Progenitor cell of endocrine pancreas (in vitro differentiated cells): ENCODE data around the gene SMOC2. TPM values are rescaled to one million over a fixed set of nuclear protein-coding genes. Genes with fewer than 3 reads are reported as not detected.

Source experiments
- DNase-seq: peaks from one replicate; pipeline ENCODE4 v3.0.0; 2021; ENCODE audit warnings: low spot score; ENCODE audit not compliant: unreplicated experiment
- H3K27ac Mint-ChIP-seq: 2 replicates; pipeline ENCODE4 v1.8.0; 2021; ENCODE audit warnings: mild to moderate bottlenecking, moderate library complexity, mixed read lengths
- H3K27me3 Mint-ChIP-seq: 2 replicates; pipeline ENCODE4 v1.8.0; 2021; ENCODE audit warnings: mixed read lengths
- H3K36me3 Mint-ChIP-seq: 2 replicates; pipeline ENCODE4 v1.8.0; 2022; ENCODE audit warnings: mixed read lengths; ENCODE audit not compliant: insufficient read depth
- H3K4me1 Mint-ChIP-seq: 2 replicates; pipeline ENCODE4 v1.8.0; 2021; ENCODE audit warnings: low read depth, mixed read lengths
- H3K4me3 Mint-ChIP-seq: 2 replicates; pipeline ENCODE4 v1.8.0; 2021; ENCODE audit warnings: low read depth, mild to moderate bottlenecking, moderate library complexity, mixed read lengths
- H3K9me3 Mint-ChIP-seq: 2 replicates; pipeline ENCODE4 v1.8.0; 2021; ENCODE audit warnings: low read depth, mixed read lengths
- total RNA-seq: library from RNA; stranded (reverse); gene quantifications from 2 replicates; pipeline ENCODE4 v1.2.1, GENCODE V29; 2021
- TF ChIP-seq, protein P1 (sequence below): fragments of 200-600 bp; sonication (generic); IDR thresholded peaks from one replicate; pipeline ENCODE4 v1.5.0; 2021; ENCODE audit warnings: antibody characterized with exemption, mild to moderate bottlenecking; ENCODE audit not compliant: unreplicated experiment

The SMOC2 gene
- total RNA-seq, 1 donor from 2014 or later = 5.9 TPM

DNA sequence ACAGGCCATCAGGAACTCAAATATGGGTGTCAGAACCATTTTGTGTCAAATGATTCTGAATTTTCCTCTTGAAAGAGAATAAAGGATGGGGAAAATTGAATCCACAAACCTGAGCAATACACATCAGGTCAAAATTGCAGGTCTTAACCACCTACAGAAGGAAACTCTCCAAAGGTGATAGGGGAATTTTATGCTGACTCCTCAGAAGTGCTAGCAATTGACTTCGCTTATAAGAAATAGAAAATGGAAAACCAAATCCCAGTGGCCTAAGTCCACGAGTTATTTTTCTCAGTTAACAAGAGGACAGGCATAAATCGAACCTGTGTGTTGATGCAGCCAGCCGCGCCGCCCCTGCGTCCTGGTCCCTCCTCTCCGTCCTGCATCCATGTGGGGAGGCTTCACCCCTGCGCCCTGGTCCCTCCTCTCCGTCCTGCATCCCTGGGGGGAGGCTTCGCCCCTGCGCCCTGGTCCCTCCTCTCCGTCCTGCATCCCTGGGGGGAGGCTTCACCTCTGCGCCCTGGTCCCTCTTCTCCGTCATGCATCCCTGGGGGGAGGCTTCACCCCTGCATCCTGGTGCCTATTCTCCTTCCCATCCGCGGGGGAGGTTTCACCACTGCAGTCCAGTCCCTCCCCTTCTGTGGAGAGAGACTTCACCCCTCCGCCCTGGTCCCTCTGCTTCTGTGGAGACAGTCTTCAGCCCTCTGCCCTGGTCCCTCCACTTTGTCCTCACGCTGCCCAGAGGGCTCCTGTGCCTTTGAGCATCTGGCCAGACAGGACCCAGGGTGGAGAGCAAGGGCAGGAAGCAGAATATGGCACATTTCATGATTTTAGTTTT is 230.3 kb downstream of the SMOC2 start:
- Mint-ChIP-seq H3K27me3 (no peaks in the 10 kb centered on the region), H3K4me1 (peaks cover 19% of the 10 kb centered on the region), H3K4me3 (no peak overlapping the region), H3K27ac (no peak overlapping the region), H3K9me3 (peaks cover 4% of the 10 kb centered on the region), H3K36me3 (peaks cover 1% of the 10 kb centered on the region)
- TF ChIP-seq, protein P1, sequence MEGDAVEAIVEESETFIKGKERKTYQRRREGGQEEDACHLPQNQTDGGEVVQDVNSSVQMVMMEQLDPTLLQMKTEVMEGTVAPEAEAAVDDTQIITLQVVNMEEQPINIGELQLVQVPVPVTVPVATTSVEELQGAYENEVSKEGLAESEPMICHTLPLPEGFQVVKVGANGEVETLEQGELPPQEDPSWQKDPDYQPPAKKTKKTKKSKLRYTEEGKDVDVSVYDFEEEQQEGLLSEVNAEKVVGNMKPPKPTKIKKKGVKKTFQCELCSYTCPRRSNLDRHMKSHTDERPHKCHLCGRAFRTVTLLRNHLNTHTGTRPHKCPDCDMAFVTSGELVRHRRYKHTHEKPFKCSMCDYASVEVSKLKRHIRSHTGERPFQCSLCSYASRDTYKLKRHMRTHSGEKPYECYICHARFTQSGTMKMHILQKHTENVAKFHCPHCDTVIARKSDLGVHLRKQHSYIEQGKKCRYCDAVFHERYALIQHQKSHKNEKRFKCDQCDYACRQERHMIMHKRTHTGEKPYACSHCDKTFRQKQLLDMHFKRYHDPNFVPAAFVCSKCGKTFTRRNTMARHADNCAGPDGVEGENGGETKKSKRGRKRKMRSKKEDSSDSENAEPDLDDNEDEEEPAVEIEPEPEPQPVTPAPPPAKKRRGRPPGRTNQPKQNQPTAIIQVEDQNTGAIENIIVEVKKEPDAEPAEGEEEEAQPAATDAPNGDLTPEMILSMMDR = no peak
- DNase-seq = no peak

DNA sequence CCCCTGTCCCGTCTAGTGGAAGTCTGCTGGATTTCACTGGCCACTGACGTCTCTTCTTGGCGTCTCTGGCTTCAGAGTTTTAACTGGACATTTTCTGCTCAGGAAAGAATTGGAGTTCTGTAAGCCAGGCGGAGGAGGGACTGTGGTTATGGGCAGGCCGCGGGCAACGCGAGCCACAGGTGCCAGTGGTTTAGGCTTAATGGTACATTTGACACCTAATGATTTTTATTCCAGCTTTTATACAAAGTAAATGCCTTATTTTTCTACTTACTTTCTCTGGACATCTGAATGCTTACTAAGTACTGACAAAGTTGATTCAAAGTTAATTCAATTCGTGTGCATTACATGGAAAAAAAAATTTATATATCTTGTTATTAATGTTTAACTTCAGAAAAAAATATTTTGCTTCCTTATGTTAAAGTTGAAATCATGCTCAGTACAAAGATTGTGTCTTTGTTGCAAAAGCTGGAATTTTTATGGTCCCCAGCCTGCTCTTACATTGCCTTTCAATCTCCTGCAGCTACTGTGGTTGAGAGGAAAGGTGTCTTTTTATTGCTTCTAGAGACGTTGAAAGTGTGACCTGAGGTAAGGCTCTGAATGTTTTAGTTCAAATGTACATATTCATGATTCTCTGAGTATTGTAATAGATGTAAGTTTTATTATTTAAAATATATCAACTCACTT is 231.0 kb downstream of the SMOC2 start:
- Mint-ChIP-seq H3K36me3 (peaks cover 1% of the 10 kb centered on the region), H3K4me3 (no peak overlapping the region), H3K4me1 (peaks cover 25% of the 10 kb centered on the region), H3K9me3 (peaks cover 4% of the 10 kb centered on the region), H3K27me3 (no peaks in the 10 kb centered on the region), H3K27ac (no peak overlapping the region)
- DNase-seq = no peak
- TF ChIP-seq, protein P1 = no peak

DNA sequence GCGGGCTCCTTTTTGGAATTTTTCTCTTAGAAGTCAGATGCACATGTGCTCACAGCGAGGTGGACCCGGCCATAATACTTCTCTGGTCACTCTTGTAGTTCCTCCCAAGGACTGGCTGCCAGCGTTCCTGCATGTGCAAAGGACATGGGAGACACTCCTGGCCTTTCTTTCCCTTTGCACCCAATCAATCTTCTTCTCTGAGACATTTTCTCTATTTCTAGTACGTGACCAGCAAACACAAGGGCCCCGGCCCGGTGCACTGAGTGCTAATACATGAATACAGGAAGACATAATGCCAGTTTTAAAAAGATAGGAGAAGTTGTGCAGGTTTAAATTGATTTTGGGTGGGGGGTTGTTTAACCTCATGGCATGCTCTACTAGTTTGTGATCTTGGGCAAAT is 233.6 kb downstream of the SMOC2 start:
- peaks cover 10% of the 10 kb centered on the region for H3K36me3 Mint-ChIP-seq
- TF ChIP-seq, protein P1 = no peak
- DNase-seq = no peak
- no peak overlapping the region for H3K4me3 Mint-ChIP-seq
- H3K27me3 Mint-ChIP-seq = no peaks in the 10 kb centered on the region
- no peak overlapping the region for H3K27ac Mint-ChIP-seq
- H3K4me1 Mint-ChIP-seq = peaks cover 39% of the 10 kb centered on the region
- H3K9me3 Mint-ChIP-seq = peaks cover 10% of the 10 kb centered on the region

DNA sequence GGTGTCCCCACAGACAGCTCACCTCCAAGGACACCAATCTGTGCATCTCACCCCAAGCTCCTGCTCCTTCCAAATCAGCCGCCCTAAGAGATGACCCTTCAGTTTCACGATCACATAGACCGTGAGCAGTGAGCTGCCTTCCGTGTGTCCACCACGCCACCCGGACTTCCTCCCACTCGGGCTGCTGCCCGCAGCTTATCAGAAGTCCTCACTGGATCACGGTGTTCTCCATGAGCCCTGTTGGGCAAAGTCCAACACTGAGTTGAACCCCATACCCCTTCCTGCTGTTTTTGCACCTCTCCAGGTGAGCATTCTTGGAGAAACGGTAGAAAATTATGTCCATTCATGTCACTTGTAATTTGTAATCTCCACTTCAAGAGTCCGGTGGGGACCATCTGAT is 234.4 kb downstream of the SMOC2 start:
- H3K27me3 Mint-ChIP-seq = no peaks in the 10 kb centered on the region
- DNase-seq = no peak
- TF ChIP-seq, protein P1 = no peak
- H3K4me1 Mint-ChIP-seq = peaks cover 37% of the 10 kb centered on the region
- no peak overlapping the region for H3K4me3 Mint-ChIP-seq
- peaks cover 18% of the 10 kb centered on the region for H3K9me3 Mint-ChIP-seq
- peaks cover 11% of the 10 kb centered on the region for H3K36me3 Mint-ChIP-seq
- H3K27ac Mint-ChIP-seq = peak overlapping the region; percentile 91

DNA sequence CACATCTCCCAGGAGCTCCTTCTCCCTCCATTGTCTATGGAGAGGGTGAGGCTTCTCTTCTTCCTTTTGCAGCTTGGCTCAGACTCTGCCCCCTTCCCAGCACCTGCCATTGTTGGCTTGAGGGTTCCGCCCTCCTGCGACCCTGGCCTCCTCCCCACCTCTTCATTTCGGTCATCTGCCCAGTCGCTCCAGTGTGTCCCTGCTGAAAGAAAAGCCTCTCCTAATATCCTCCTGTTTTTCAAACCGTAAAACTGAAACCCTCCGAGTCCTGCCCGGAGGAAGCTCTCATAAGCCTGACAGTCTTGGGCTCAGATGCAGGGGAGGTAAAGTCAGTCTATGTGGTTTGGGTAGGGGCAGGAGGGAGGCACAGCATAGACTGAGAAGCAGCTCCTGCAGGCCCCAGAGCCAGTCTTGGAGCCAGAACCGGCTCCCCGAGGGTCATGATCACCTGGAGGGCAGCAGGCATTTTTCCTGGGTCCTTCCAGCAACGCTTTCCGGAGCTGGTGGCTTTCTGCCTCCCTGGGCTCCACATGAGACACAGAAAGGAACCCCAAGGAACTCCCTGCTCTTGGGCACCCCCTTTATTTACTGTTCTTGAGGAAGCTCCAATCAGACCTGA is 235.1 kb downstream of the SMOC2 start:
- peaks cover 19% of the 10 kb centered on the region for H3K9me3 Mint-ChIP-seq
- H3K36me3 Mint-ChIP-seq = peaks cover 11% of the 10 kb centered on the region
- TF ChIP-seq, protein P1 = no peak
- peak overlapping the region; percentile 96 for H3K27ac Mint-ChIP-seq
- no peak for DNase-seq
- no peak overlapping the region for H3K4me3 Mint-ChIP-seq
- peaks cover 37% of the 10 kb centered on the region for H3K4me1 Mint-ChIP-seq
- H3K27me3 Mint-ChIP-seq = no peaks in the 10 kb centered on the region
